IPS DF 6.9 (cell line): ENCODE data around the gene PPARD.

ENCODE experiments used
- DNase-seq: peaks from one replicate; pipeline ENCODE4 v3.0.0-alpha.2; 2013; ENCODE audit warnings: low read depth, low spot score
- H3K27ac ChIP-seq: one replicate; pipeline ENCODE4 v1.5.1; 2013; ENCODE audit warnings: low read length, control low read depth
- H3K27me3 ChIP-seq: 2 replicates; pipeline ENCODE4 v1.6.1; 2013; ENCODE audit warnings: mild to moderate bottlenecking, low read length; ENCODE audit not compliant: control insufficient read depth, insufficient read depth
- H3K36me3 ChIP-seq: 2 replicates; pipeline ENCODE4 v1.6.1; 2013; ENCODE audit warnings: low read length; ENCODE audit not compliant: control insufficient read depth, insufficient read depth
- H3K4me1 ChIP-seq: 2 replicates; pipeline ENCODE4 v1.6.1; 2013; ENCODE audit warnings: low read length; ENCODE audit not compliant: control insufficient read depth, insufficient read depth
- H3K4me3 ChIP-seq: 2 replicates; pipeline ENCODE4 v1.5.1; 2013; ENCODE audit warnings: mild to moderate bottlenecking, low read length
- H3K9me3 ChIP-seq: 2 replicates; pipeline ENCODE4 v1.6.1; 2013; ENCODE audit warnings: low read length, inconsistent platforms; ENCODE audit not compliant: control insufficient read depth, insufficient read depth
- WGBS: extraction: QIAGEN DNeasy Blood & Tissue Kit; methylation state at CpG from one replicate; pipeline ENCODE4 v1.1.7; 2013; ENCODE audit warnings: mixed read lengths, missing lambda C conversion rate; ENCODE audit not compliant: insufficient read length, insufficient coverage; 5-methylcytosine and 5-hydroxymethylcytosine counted together

The PPARD gene

DNA sequence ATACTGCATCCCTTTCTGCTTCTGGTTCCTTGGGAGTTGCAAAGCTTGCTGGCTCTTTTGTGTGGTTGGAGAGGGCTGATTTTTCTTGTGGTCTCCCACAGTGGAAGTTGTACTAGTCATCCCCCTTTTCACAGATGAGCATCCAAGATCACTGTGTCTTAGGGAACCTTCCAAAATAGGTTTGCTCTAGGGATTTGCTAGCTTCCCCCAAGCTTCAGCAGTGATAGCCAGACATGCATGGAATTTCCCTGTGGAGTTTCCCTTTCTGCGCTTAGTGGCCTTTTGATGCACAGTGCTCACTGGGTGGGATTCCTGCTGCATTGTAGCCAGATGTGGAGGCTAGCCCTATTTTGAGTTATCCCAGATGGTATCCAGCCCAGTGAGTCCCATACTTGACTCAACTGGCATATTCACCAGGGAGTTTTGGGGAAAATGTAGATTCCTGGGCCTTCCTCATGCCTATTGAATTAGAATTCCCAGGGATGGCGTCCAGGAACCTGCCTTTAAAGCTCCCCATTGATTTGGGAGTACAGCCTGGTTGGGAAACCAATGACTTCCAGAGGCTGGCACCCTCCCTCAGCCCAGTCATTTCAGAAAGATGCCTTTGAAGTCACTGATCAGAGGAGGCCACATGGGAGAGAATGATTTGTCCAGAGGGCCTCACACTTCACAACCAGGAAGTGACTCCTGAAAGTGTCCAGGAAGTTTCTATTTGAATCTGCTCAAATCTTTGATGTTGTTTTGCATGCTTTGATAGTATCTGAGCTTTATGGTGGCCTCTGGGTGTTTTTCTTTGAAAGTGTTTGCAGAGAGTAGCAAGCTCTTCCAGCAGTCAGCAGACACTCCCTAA lies 25.9 kb downstream of the PPARD start:
- H3K36me3 ChIP-seq: no peaks in the 10 kb centered on the region
- WGBS: no CpG with 5 or more reads among the region's 2 CpGs
- no peak overlapping the region for H3K27ac ChIP-seq
- no peaks in the 10 kb centered on the region for H3K4me1 ChIP-seq
- no peaks in the 10 kb centered on the region for H3K27me3 ChIP-seq
- H3K9me3 ChIP-seq: no peaks in the 10 kb centered on the region
- no peak overlapping the region for H3K4me3 ChIP-seq
- no peak for DNase-seq

DNA sequence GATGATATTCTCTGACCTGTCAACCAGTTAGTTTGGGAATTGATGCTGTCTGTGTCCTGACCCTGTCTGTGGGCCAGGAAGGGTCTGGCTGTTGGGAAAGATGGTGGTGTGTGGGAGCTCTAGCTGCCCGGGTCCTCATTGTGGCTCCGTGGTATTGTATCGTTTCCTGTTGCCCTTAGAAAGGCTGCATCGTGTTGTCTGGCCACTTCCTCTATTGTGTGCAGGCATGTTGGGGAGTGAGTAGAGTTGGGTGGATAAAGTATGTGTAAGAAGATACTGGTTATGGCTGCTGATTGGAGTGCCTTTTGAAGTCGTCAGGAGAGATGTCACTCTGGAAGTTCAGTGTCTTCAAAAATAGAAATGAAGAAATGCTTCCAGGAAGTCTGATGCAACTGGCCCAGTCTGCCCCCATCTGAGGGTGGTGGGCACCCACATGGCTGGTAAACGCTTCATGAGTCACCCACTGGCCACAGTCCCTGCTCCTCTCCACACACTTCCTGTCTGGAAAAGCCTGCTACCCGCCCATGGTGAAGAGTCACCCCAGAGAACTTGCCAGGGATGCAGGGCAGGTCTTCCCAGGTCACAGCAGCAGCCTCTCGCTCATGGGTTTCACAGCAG lies 27.9 kb downstream of the PPARD start:
- no CpG with 5 or more reads among the region's 8 CpGs for WGBS
- no peak overlapping the region for H3K4me3 ChIP-seq

DNA sequence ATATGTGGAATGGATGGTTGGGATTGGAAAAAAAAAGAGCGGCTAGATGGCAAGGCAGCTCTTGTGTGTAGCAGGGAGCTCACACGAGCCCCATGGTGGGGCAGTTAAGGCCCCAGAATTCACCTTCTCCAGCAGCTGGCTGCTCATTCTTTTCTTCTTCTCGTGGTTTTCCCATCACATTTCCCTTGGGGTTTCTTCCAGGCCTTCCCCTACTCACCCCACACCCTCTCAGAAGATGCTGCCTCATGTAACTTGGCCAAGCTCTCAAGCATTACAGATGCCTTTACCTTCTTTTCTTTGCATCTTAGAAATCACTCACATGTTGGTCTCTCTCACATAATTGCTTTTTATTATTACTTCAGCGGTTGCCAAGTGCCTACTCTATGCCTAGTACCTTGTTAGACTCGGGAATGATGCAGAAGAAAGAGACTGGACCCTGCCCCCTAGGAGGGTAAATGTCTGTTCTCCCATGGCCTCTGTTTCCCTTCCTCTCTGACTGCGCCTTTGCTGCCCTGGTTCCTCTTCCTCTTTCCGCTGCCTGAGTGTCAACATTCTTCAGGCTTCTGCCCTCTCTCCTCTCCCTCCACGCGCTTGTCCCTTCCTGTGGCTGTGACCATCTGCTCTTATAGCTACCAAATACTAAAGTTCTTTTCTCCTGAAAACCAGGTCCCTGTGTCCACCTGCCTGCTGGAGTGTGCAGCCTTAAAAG lies 28.6 kb downstream of the PPARD start:
- no CpG with 5 or more reads among the region's 9 CpGs for WGBS
- no peak for DNase-seq
- no peaks in the 10 kb centered on the region for H3K27me3 ChIP-seq
- H3K27ac ChIP-seq: no peak overlapping the region
- H3K36me3 ChIP-seq: no peaks in the 10 kb centered on the region
- no peak overlapping the region for H3K4me3 ChIP-seq
- H3K9me3 ChIP-seq: no peaks in the 10 kb centered on the region
- no peaks in the 10 kb centered on the region for H3K4me1 ChIP-seq

More for the DNA sequence above, 27.9 kb downstream of the PPARD start:
- Histone ChIP-seq H3K9me3 (no peaks in the 10 kb centered on the region), H3K27me3 (no peaks in the 10 kb centered on the region), H3K27ac (no peak overlapping the region), H3K4me1 (no peaks in the 10 kb centered on the region), H3K36me3 (no peaks in the 10 kb centered on the region)
- no peak for DNase-seq

DNA sequence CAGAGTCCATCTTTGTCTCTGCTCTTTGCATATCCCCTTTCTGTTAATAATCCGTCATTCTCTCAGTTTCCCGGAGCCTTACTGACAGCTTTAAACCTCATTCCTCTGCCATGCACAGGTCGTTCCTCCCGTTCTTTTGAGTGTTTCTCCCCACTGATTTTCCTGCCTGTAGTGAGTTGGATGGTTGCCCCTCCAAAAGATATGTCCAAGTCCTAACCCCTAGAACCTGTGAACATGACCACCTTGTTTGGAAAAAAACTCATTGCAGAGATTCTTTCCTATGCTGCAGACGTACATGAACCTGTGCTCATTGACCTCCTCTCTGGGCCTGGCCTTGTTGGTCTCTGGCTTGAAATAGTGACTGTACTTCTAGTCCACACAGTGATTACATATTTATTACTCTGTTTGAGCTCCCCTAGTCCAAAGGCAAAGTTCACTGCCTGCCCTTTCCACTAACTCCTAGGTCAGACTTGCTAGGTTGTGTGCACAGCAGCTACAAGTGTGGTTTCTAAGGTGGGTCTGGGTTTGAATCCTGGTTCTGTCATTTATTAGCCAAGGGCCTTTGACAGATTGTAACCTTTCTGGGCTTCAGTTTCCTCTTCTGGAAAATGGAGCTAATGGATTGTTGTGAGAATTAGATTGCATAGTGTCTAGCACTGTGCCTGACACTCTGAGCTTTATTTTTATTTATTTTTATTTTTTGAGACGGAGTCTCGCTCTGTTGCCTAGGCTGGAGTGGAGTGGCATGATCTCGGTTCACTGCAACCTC lies 29.3 kb downstream of the PPARD start:
- no peak overlapping the region for H3K27ac ChIP-seq
- no CpG with 5 or more reads among the region's 8 CpGs for WGBS

DNA sequence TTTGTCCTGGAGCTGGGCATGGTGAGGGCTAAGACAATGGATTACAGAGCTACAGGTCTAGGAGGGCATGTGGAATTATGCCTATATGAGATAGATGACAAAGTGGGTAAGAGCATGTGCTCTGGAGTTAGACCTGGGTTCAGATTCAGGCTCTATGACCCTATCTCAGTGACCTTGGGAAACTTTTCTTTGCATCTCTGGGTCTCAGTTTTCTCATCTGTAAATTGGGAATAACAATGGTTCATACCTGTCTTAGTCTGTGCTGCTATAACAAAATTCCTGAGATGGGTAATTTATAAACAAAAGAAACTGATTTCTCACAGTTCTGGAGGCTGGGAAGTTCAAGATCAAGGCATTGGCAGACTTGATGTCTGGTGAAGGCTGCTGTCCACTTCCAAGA lies 30.3 kb downstream of the PPARD start:
- H3K4me3 ChIP-seq: no peak overlapping the region
- no peaks in the 10 kb centered on the region for H3K9me3 ChIP-seq
- no peaks in the 10 kb centered on the region for H3K27me3 ChIP-seq
- DNase-seq: no peak
- H3K27ac ChIP-seq: no peak overlapping the region
- H3K4me1 ChIP-seq: no peaks in the 10 kb centered on the region
- no peaks in the 10 kb centered on the region for H3K36me3 ChIP-seq

More for the DNA sequence above, 29.3 kb downstream of the PPARD start:
- DNase-seq: no peak
- Histone ChIP-seq H3K27me3 (no peaks in the 10 kb centered on the region), H3K4me3 (no peak overlapping the region), H3K36me3 (no peaks in the 10 kb centered on the region), H3K4me1 (no peaks in the 10 kb centered on the region), H3K9me3 (no peaks in the 10 kb centered on the region)

DNA sequence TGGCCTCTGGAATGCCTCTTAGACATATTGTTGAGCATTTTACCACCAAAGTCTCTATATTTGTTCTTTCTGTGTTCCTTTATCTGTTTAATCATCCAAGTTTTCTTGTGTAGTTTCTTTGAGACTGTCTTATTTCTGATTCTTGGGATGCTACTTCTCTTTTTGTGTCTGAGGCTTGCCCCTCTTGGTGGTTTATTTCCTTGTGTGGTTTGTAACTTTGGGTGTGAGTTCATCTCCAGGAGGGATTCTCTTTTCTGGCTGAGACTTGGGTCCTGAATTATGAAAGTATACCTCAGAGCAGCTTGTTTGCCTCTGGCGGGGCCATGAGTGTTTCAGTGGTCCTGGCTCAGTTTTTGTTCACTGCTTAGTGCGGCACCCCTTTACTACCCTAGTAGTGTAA lies 33.9 kb downstream of the PPARD start:
- H3K36me3 ChIP-seq: no peaks in the 10 kb centered on the region
- no peak overlapping the region for H3K27ac ChIP-seq
- WGBS: no CpG with 5 or more reads among the region's 2 CpGs
- no peaks in the 10 kb centered on the region for H3K9me3 ChIP-seq
- no peak for DNase-seq
- H3K4me1 ChIP-seq: no peaks in the 10 kb centered on the region
- no peak overlapping the region for H3K4me3 ChIP-seq
- no peaks in the 10 kb centered on the region for H3K27me3 ChIP-seq

DNA sequence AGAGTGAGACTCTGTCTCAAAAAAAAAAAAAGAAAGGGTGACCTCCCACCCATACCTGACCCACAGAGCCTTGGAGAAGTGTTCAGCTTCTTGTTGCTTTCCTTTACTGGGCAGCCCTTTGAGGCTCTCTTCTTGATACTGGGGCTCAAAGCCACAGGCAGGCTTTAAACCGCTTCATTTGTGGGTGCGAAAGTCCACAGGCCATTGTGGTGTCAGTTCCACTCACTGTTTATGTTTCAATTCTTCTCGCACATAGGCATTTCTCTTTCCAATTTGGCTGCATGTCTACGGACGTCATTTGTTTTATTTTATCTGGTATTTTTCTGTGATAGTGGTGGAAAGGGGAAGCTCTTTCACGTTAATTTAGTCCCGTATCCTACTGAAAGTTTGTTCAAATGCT lies 34.6 kb downstream of the PPARD start:
- no peaks in the 10 kb centered on the region for H3K4me1 ChIP-seq
- WGBS: no CpG with 5 or more reads among the region's 7 CpGs
- no peak overlapping the region for H3K4me3 ChIP-seq
- no peaks in the 10 kb centered on the region for H3K36me3 ChIP-seq
- H3K27me3 ChIP-seq: no peaks in the 10 kb centered on the region
- H3K9me3 ChIP-seq: no peaks in the 10 kb centered on the region
- DNase-seq: no peak
- no peak overlapping the region for H3K27ac ChIP-seq

DNA sequence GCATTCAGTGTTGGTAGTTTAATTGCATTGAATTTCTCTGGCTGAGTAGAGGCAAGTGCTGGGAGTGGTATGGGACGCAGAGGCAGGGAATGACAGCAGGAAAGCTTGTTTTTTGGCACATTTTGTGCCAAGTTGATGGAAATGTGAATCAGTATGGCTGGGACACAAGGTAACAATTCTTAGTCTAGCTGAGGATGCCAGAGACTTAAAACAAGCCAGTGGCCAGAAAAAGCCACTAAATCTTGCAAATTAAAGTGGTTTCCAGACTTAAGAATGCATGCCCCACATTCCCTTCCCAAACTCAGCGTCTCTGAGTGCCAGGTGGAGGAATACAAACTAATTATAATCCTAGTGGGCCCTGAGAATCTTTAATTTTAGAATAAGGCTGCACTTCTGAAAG lies 35.9 kb downstream of the PPARD start:
- Histone ChIP-seq H3K27me3 (no peaks in the 10 kb centered on the region), H3K4me3 (no peak overlapping the region), H3K9me3 (0 out of 2 replicates have a peak, but pooled peaks cover 2% of the 10 kb centered on the region), H3K36me3 (no peaks in the 10 kb centered on the region), H3K4me1 (no peaks in the 10 kb centered on the region), H3K27ac (no peak overlapping the region)
- WGBS: no CpG with 5 or more reads among the region's 2 CpGs
- DNase-seq: no peak

DNA sequence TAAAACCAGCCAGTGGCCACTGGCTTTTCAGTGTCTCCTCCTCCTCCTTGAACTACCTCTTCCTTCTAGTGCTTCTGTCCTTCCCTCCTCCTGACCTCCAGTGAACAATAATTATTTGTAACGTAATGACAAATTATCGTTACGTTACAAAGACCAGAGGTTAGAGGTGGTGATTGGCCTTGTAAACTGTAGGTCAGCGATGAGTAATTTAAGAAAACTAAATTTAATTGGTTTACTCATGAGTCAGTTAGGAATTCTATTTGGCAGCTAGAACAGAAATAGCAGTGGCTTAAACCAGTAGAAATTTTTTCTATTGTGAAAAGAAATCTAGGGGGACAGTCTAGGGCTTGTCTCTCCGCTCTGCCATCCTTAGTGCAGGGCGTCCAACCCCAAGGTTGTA lies 38.8 kb downstream of the PPARD start:
- no peaks in the 10 kb centered on the region for H3K36me3 ChIP-seq
- H3K9me3 ChIP-seq: 0 out of 2 replicates have a peak, but pooled peaks cover 2% of the 10 kb centered on the region
- H3K4me1 ChIP-seq: no peaks in the 10 kb centered on the region
- no peak for DNase-seq
- no CpG with 5 or more reads among the region's 6 CpGs for WGBS
- no peaks in the 10 kb centered on the region for H3K27me3 ChIP-seq
- H3K27ac ChIP-seq: no peak overlapping the region
- no peak overlapping the region for H3K4me3 ChIP-seq

DNA sequence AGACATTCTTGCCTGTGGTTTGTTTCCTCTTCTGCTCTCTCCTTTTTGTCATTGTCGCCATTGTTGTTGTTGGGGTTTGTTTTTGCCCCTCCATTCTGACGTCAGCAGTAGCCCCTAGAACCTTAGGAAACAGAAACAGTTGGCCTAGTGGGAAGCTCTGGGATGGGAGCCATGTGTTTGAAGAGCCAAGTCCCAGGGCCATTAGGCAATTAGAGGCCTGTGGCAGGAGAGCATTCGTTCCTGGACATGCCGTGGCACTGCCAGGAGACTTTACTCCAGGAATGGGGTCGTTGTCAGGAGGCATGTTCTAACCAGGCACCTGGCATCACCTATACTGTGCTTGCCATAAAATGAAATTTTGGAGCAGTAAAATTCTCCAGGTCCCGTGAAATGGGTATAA lies 39.7 kb downstream of the PPARD start:
- Histone ChIP-seq H3K9me3 (0 out of 2 replicates have a peak, but pooled peaks cover 2% of the 10 kb centered on the region), H3K4me3 (no peak overlapping the region), H3K36me3 (no peaks in the 10 kb centered on the region), H3K27ac (no peak overlapping the region), H3K27me3 (no peaks in the 10 kb centered on the region), H3K4me1 (no peaks in the 10 kb centered on the region)
- no CpG with 5 or more reads among the region's 6 CpGs for WGBS
- no peak for DNase-seq
